MM.1S (cell line): ENCODE data around the gene SLC51B.

Source experiments
- DNase-seq: peaks from one replicate; pipeline ENCODE4 v3.0.0-alpha.2; 2015
- H2AFZ ChIP-seq: fragments of 300-600 bp; sonication (generic); 2 replicates; pipeline ENCODE4 v1.6.0; 2016; ENCODE audit warnings: antibody characterized with exemption, low read length
- H3F3A ChIP-seq: fragments of 300-600 bp; sonication (generic); 2 replicates; pipeline ENCODE4 v1.6.1; 2016; ENCODE audit warnings: mild to moderate bottlenecking, antibody characterized with exemption, low read length, moderate library complexity, mixed read lengths; ENCODE audit not compliant: insufficient read depth
- H3K27ac ChIP-seq: fragments of 300-600 bp; sonication (generic); 2 replicates; pipeline ENCODE4 v1.5.1; 2016; ENCODE audit warnings: mild to moderate bottlenecking, low read length
- H3K27me3 ChIP-seq: fragments of 300-600 bp; sonication (generic); replicated peaks from 2 replicates; pipeline ENCODE4 v1.6.0; 2016; ENCODE audit warnings: low read length; ENCODE audit not compliant: insufficient read depth
- H3K36me3 ChIP-seq: fragments of 300-600 bp; sonication (generic); replicated peaks from 2 replicates; pipeline ENCODE4 v1.6.1; 2016; ENCODE audit warnings: mild to moderate bottlenecking, low read length, mixed read lengths; ENCODE audit not compliant: insufficient read depth
- H3K4me1 ChIP-seq: fragments of 300-600 bp; sonication (generic); 2 replicates; pipeline ENCODE4 v1.6.1; 2016; ENCODE audit warnings: low read length, mixed read lengths
- H3K4me2 ChIP-seq: fragments of 300-600 bp; sonication (generic); 2 replicates; pipeline ENCODE4 v1.6.0; 2016; ENCODE audit warnings: low read depth, low read length
- H3K4me3 ChIP-seq: fragments of 300-600 bp; sonication (generic); 2 replicates; pipeline ENCODE4 v1.5.1; 2016; ENCODE audit warnings: low read length, mixed read lengths
- H3K79me2 ChIP-seq: fragments of 300-600 bp; sonication (generic); 2 replicates; pipeline ENCODE4 v1.6.1; 2016; ENCODE audit warnings: mixed run types, low read length, mixed read lengths
- H3K9ac ChIP-seq: fragments of 300-600 bp; sonication (generic); 2 replicates; pipeline ENCODE4 v1.6.1; 2016; ENCODE audit warnings: low read length, mixed read lengths
- H3K9me2 ChIP-seq: fragments of 300-600 bp; sonication (generic); replicated peaks from 2 replicates; pipeline ENCODE4 v1.6.1; 2016; ENCODE audit warnings: mild to moderate bottlenecking, low read length, mixed read lengths; ENCODE audit not compliant: insufficient read depth
- H3K9me3 ChIP-seq: fragments of 300-600 bp; sonication (generic); replicated peaks from 2 replicates; pipeline ENCODE4 v1.6.1; 2016; ENCODE audit warnings: mild to moderate bottlenecking, low read length, mixed read lengths; ENCODE audit not compliant: insufficient read depth
- H4K20me1 ChIP-seq: fragments of 300-600 bp; sonication (generic); 2 replicates; pipeline ENCODE4 v1.6.1; 2016; ENCODE audit warnings: mild to moderate bottlenecking, low read length, moderate library complexity, mixed read lengths; ENCODE audit not compliant: insufficient read depth
- CTCF ChIP-seq: fragments of 300-600 bp; sonication (generic); IDR thresholded peaks from 2 replicates; pipeline ENCODE4 v1.5.1; 2016; ENCODE audit warnings: antibody characterized with exemption, low read length, mixed read lengths
- EZH2 ChIP-seq: fragments of 300-600 bp; sonication (generic); optimal IDR thresholded peaks from 2 replicates; pipeline ENCODE3; 2017; ENCODE audit warnings: low read depth, mild to moderate bottlenecking, antibody characterized with exemption, low read length, mixed read lengths
- EZH2phosphoT487 ChIP-seq: fragments of 300-600 bp; sonication (generic); IDR thresholded peaks from 2 replicates; pipeline ENCODE4 v1.6.1; 2018; ENCODE audit warnings: antibody characterized with exemption, low read length

The SLC51B gene

GRCh38 chr15:65079580-65079979 is 34.4 kb downstream of the SLC51B start:
- Histone ChIP-seq H3K4me3 (no peak overlapping the region), H3K9me2 (no peaks in the 10 kb centered on the region), H2AFZ (no peak overlapping the region)

DNA sequence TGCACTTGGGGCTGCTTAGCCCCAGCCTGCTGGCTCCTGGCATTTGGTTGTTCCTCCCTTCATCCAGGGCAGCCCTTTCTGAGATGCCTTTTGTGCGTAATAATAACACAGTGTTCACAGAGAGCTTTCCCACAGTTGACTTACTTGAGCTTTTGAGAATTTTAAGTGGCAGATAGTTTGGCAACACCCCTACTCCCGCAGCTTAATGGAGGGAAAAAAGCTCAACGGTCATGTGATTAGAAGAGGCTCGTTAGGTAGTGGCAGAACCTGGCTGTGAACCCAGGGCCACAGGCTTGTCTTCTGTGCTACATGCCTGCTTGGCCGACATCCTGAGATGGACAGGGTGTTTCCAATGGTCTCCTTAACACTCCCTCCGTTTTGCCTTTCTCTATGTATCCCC is 36.1 kb downstream of the SLC51B start:
- H3K4me1 ChIP-seq = no peaks in the 10 kb centered on the region
- H3K4me3 ChIP-seq = no peak overlapping the region
- TF ChIP-seq EZH2phosphoT487 (no peak), EZH2 (no peak), CTCF (no peak)
- H3F3A ChIP-seq = no peaks in the 10 kb centered on the region
- H3K27ac ChIP-seq = no peak overlapping the region
- no peaks in the 10 kb centered on the region for H4K20me1 ChIP-seq
- no peaks in the 10 kb centered on the region for H3K9me2 ChIP-seq
- H3K27me3 ChIP-seq = 0 out of 2 replicates have a peak, but pooled peaks cover 3% of the 10 kb centered on the region
- no peaks in the 10 kb centered on the region for H3K36me3 ChIP-seq
- H3K9me3 ChIP-seq = no peaks in the 10 kb centered on the region
- H3K4me2 ChIP-seq = no peak overlapping the region
- no peaks in the 10 kb centered on the region for H3K79me2 ChIP-seq
- no peak for DNase-seq
- H2AFZ ChIP-seq = no peak overlapping the region
- no peak overlapping the region for H3K9ac ChIP-seq

More at GRCh38 chr15:65079580-65079979, 34.4 kb downstream of the SLC51B start:
- no peaks in the 10 kb centered on the region for H3K9me3 ChIP-seq
- no peaks in the 10 kb centered on the region for H3K79me2 ChIP-seq
- H3F3A ChIP-seq = no peaks in the 10 kb centered on the region
- H4K20me1 ChIP-seq = no peaks in the 10 kb centered on the region
- TF ChIP-seq EZH2phosphoT487 (no peak), CTCF (no peak), EZH2 (no peak)
- H3K27me3 ChIP-seq = 0 out of 2 replicates have a peak, but pooled peaks cover 3% of the 10 kb centered on the region
- no peaks in the 10 kb centered on the region for H3K4me1 ChIP-seq
- no peak overlapping the region for H3K4me2 ChIP-seq
- DNase-seq = no peak
- no peaks in the 10 kb centered on the region for H3K36me3 ChIP-seq
- H3K27ac ChIP-seq = no peak overlapping the region
- H3K9ac ChIP-seq = no peak overlapping the region

DNA sequence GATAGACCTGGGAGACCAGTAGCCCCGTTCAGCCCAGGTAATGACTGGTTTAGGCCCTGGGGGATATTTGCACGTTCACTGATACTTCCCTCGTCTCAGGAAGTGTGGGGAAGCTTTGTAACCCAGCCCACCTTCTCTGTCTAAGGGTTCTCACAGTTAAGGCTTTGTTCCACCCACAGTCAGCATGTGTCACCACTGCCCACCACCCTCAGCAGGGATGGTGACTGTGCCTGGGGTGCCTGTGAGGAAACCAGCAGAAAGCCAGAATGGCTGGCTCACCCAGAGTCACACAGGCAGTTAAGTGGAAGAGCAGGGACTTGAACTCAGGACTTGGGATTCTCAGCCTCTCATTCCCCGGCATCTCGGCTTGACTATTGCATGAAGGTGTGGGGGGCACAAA is 36.6 kb downstream of the SLC51B start:
- Histone ChIP-seq H3K36me3 (no peaks in the 10 kb centered on the region), H3K9me2 (no peaks in the 10 kb centered on the region), H3K4me1 (no peaks in the 10 kb centered on the region), H4K20me1 (no peaks in the 10 kb centered on the region), H3K9ac (no peak overlapping the region), H3K27me3 (0 out of 2 replicates have a peak, but pooled peaks cover 3% of the 10 kb centered on the region), H3K9me3 (no peaks in the 10 kb centered on the region), H3K4me3 (no peak overlapping the region), H3K4me2 (no peak overlapping the region), H2AFZ (no peak overlapping the region), H3K27ac (no peak overlapping the region), H3K79me2 (no peaks in the 10 kb centered on the region), H3F3A (no peaks in the 10 kb centered on the region)
- DNase-seq = no peak
- TF ChIP-seq EZH2phosphoT487 (no peak), EZH2 (no peak), CTCF (no peak)
